OCI-LY3 (cell line): Measurements from ENCODE around the gene KIR3DL1.
"Not testable (repeated sequence)": the region's sequence is repeated elsewhere in the genome, so short reads cannot be mapped to it uniquely, and the experiment has no call there.

Experiments
- H2AFZ ChIP-seq: fragments of 200-600, 300-600 bp; shearing (Covaris generic); 2 replicates; pipeline ENCODE4 v1.6.0; 2014; ENCODE audit warnings: antibody characterized with exemption, low read depth, low read length
- H3K27ac ChIP-seq: fragments of 200-600, 300-600 bp; sonication (generic); 2 replicates; pipeline ENCODE4 v1.5.1; 2014; ENCODE audit warnings: mild to moderate bottlenecking, low read length, moderate library complexity, mixed read lengths
- H3K27me3 ChIP-seq: fragments of 200-600, 300-600 bp; sonication (generic); 2 replicates; pipeline ENCODE4 v1.6.1; 2014; ENCODE audit warnings: low read depth, low read length, mixed read lengths
- H3K36me3 ChIP-seq: fragments of 200-600, 300-600 bp; sonication (generic); replicated peaks from 2 replicates; pipeline ENCODE3; 2014; ENCODE audit warnings: low read depth, low read length, mixed read lengths
- H3K4me1 ChIP-seq: fragments of 300-600, 200-600 bp; sonication (generic); 2 replicates; pipeline ENCODE4 v1.6.1; 2014; ENCODE audit warnings: low read length, mixed read lengths
- H3K4me2 ChIP-seq: fragments of 200-600, 300-600 bp; sonication (generic); 2 replicates; pipeline ENCODE4 v1.6.1; 2014; ENCODE audit warnings: low read length, mixed read lengths
- H3K4me3 ChIP-seq: fragments of 300-600, 200-600 bp; sonication (generic); 2 replicates; pipeline ENCODE4 v1.5.1; 2014; ENCODE audit warnings: antibody characterized with exemption, mild to moderate bottlenecking, low read length, moderate library complexity
- H3K79me2 ChIP-seq: fragments of 300-600, 200-600 bp; shearing (Covaris generic); 2 replicates; pipeline ENCODE4 v1.6.1; 2014; ENCODE audit warnings: mild to moderate bottlenecking, low read length, mixed read lengths
- H3K9ac ChIP-seq: fragments of 300-600, 200-600 bp; shearing (Covaris generic); 2 replicates; pipeline ENCODE4 v1.6.0; 2014; ENCODE audit warnings: mild to moderate bottlenecking, low read length, moderate library complexity
- H3K9me3 ChIP-seq: fragments of 200-600, 300-600 bp; shearing (Covaris generic); 2 replicates; pipeline ENCODE4 v1.6.1; 2014; ENCODE audit warnings: low read length, mixed read lengths; ENCODE audit not compliant: insufficient read depth
- H4K20me1 ChIP-seq: fragments of 200-600, 300-600 bp; sonication (generic); 2 replicates; pipeline ENCODE4 v1.6.1; 2016; ENCODE audit warnings: low read length, mixed read lengths; ENCODE audit not compliant: insufficient read depth
- CTCF ChIP-seq: fragments of 200-600, 300-600 bp; sonication (generic); IDR thresholded peaks from 2 replicates; pipeline ENCODE4 v1.5.1; 2014; ENCODE audit warnings: antibody characterized with exemption, low read length, low read depth
- EZH2phosphoT487 ChIP-seq: fragments of 200-600 bp; shearing (Covaris generic); IDR thresholded peaks from 2 replicates; pipeline ENCODE4 v1.6.1; 2018; ENCODE audit warnings: antibody characterized with exemption, mixed run types, low read depth

Gene KIR3DL1

GRCh38 chr19:54782916-54783315, 33.4 kb upstream of the KIR3DL1 start:
- not testable (repeated sequence) for H3K36me3 ChIP-seq, H3K4me1 ChIP-seq, H3K4me2 ChIP-seq, H3K27ac ChIP-seq, H4K20me1 ChIP-seq, H3K4me3 ChIP-seq, H3K9ac ChIP-seq, H2AFZ ChIP-seq, H3K9me3 ChIP-seq, H3K79me2 ChIP-seq
- H3K27me3 ChIP-seq = peaks cover 10% of the 10 kb centered on the region

DNA sequence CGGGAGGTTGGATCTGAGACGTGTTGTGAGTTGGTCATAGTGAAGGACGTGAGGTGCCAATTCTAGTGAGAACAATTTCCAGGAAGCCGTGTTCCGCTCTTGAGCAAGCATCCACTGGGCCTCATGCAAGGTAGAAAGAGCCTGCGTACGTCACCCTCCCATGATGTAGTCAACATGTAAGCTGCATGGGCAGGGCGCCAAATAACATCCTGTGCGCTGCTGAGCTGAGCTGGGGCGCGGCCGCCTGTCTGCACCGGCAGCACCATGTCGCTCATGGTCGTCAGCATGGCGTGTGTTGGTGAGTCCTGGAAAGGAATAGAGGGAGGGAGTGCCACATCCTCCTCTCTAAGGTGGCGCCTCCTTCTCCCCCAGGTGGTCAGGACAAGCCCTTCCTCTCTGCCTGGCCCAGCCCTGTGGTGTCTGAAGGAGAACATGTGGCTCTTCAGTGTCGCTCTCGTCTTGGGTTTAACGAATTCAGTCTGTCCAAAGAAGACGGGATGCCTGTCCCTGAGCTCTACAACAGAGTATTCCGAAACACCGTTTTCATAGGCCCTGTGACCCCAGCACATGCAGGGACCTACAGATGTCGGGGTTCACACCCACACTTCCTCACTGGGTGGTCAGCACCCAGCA, 30.1 kb upstream of the KIR3DL1 start:
- H3K27me3 ChIP-seq = peaks cover 10% of the 10 kb centered on the region
- H3K4me2 ChIP-seq = not testable (repeated sequence)

GRCh38 chr19:54788154-54788553, 28.1 kb upstream of the KIR3DL1 start:
- not testable (repeated sequence) for H3K4me2 ChIP-seq, H3K9me3 ChIP-seq, H3K27ac ChIP-seq, H3K4me1 ChIP-seq, H3K4me3 ChIP-seq, H2AFZ ChIP-seq, H3K79me2 ChIP-seq, H3K36me3 ChIP-seq, H4K20me1 ChIP-seq, H3K9ac ChIP-seq
- H3K27me3 ChIP-seq = peaks cover 24% of the 10 kb centered on the region

More for the DNA sequence above, 30.1 kb upstream of the KIR3DL1 start:
- not testable (repeated sequence) for H2AFZ ChIP-seq, H3K4me3 ChIP-seq, H3K27ac ChIP-seq, H4K20me1 ChIP-seq, H3K79me2 ChIP-seq, H3K36me3 ChIP-seq, H3K4me1 ChIP-seq, H3K9ac ChIP-seq, H3K9me3 ChIP-seq

- Histone ChIP-seq H3K4me2 (no peak overlapping the region), H3K4me3 (no peak overlapping the region), H3K27ac (no peak overlapping the region), H3K9me3 (no peaks in the 10 kb centered on the region), H2AFZ (no peak overlapping the region), H3K27me3 (peaks cover 34% of the 10 kb centered on the region), H3K79me2 (no peaks in the 10 kb centered on the region), H4K20me1 (no peaks in the 10 kb centered on the region), H3K4me1 (peaks cover 10% of the 10 kb centered on the region; the same call in 1 of the 2 replicates), H3K9ac (no peak overlapping the region), H3K36me3 (no peaks in the 10 kb centered on the region)
- TF ChIP-seq CTCF = no peak
- no peak for TF ChIP-seq EZH2phosphoT487
Measured at GRCh38 chr19:54790711-54791110, 25.6 kb upstream of the KIR3DL1 start.

DNA sequence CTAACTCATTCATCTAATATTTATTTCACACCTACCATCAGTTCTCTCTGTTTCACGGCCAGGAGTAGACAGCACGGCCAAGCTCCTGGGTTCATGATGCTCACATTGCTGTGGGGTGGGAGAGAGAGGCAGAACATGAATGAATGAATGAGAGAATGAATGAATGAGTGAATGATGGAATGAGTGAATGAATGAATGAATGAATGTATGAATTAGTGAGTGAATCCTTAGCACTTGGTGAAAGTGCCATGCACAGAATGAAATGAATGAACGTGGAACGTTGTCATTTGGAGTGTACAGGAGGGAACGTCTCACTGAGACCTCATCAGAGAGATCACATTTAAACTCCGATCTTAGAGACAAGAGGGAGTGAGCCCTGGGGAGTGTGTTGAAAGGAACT, 24.8 kb upstream of the KIR3DL1 start:
- H2AFZ ChIP-seq = no peak overlapping the region
- peaks cover 10% of the 10 kb centered on the region; the same call in 1 of the 2 replicates for H3K4me1 ChIP-seq
- no peaks in the 10 kb centered on the region for H3K79me2 ChIP-seq
- H3K27me3 ChIP-seq = peaks cover 35% of the 10 kb centered on the region
- no peak for TF ChIP-seq CTCF
- no peak for TF ChIP-seq EZH2phosphoT487
- no peaks in the 10 kb centered on the region for H3K9me3 ChIP-seq
- H3K27ac ChIP-seq = no peak overlapping the region
- H3K36me3 ChIP-seq = no peaks in the 10 kb centered on the region
- no peak overlapping the region for H3K9ac ChIP-seq
- H3K4me2 ChIP-seq = no peak overlapping the region
- no peak overlapping the region for H3K4me3 ChIP-seq
- H4K20me1 ChIP-seq = no peaks in the 10 kb centered on the region
